Muscle layer of duodenum (tissue), 2 donors: ENCODE results near the gene FBXO40.
A peak's percentile ranks its signal among the peaks of the same experiment; 100 is the strongest.

ENCODE experiments used
- H3K27ac ChIP-seq: one replicate; pipeline ENCODE4 v1.7.0; 2013; ENCODE audit warnings: mild to moderate bottlenecking, low read length
- H3K27me3 ChIP-seq: one replicate; pipeline ENCODE4 v1.7.0; 2013; ENCODE audit warnings: low read depth, mild to moderate bottlenecking, control low read depth, low read length
- H3K36me3 ChIP-seq, 2 donors: one replicate each; pipeline ENCODE4 v1.7.0; 2013; ENCODE audit warnings: low read length in 2 of 2, control low read depth in 1 of 2, mild to moderate bottlenecking in 1 of 2; ENCODE audit not compliant: insufficient read depth in 2 of 2, control insufficient read depth in 1 of 2
- H3K4me1 ChIP-seq, 2 donors: one replicate each; pipeline ENCODE4 v1.7.0; 2013; ENCODE audit warnings: low read length in 2 of 2, mild to moderate bottlenecking in 2 of 2, control low read depth in 1 of 2, moderate library complexity in 1 of 2; ENCODE audit not compliant: insufficient read depth in 2 of 2, control insufficient read depth in 1 of 2
- H3K4me3 ChIP-seq, 2 donors: one replicate each; pipeline ENCODE4 v1.7.0; 2013; ENCODE audit warnings: low read length in 2 of 2, low read depth in 1 of 2, mild to moderate bottlenecking in 1 of 2
- H3K9me3 ChIP-seq, 2 donors: one replicate each; pipeline ENCODE4 v1.7.0; 2013; ENCODE audit warnings: low read length in 2 of 2, control low read depth in 1 of 2, mild to moderate bottlenecking in 1 of 2; ENCODE audit not compliant: control insufficient read depth in 1 of 2
- donor health status: healthy.

The FBXO40 gene, protein sequence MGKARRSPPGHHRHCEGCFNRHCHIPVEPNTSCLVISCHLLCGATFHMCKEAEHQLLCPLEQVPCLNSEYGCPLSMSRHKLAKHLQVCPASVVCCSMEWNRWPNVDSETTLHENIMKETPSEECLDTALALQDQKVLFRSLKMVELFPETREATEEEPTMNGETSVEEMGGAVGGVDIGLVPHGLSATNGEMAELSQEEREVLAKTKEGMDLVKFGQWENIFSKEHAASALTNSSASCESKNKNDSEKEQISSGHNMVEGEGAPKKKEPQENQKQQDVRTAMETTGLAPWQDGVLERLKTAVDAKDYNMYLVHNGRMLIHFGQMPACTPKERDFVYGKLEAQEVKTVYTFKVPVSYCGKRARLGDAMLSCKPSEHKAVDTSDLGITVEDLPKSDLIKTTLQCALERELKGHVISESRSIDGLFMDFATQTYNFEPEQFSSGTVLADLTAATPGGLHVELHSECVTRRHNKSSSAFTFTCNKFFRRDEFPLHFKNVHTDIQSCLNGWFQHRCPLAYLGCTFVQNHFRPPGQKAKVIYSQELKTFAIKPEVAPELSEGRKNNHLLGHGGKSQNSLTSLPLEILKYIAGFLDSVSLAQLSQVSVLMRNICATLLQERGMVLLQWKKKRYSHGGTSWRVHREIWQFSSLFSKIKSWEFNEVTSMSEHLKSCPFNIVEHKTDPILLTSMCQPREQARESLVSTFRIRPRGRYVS

DNA sequence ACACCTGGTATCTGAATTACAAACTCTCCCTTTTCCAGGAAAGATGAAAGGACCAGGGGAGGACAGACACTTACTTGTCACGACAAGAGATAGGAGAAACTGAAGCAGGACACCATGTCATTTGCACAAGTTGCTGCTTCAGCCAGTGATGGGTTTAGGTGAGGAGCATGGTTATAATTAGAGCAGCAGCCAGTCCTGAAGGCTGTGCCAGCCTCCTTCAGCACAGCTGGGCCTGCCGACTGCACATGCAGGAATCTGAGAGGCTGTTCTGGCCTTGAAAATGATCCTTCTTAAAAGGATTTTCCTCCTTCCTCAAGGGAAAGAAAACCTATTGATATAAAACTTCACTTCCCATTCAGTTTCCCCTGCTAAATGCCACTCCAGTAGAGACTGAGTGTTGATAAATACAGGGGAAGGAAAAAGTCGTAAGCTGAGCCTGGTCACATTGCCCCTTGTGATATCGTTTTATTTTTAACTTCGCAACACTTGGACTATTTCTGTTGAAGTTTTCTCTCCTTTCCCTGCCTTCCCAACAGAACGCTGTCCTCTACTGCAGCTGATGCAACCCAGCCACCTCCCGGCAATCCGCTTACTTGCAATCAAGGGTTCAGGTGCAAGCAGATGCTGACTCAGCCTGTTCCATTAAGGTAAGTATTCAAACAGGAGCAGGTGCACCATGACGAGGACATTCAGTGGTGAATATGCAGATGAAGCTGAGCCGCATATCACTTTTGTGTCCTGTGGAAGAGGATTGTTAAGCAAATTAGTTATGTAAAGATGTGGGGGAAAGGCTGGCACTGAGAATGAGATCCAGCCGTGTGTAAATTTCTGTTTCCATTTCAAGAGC lies at the start of gene FBXO40:
Gene FBXO40, plus strand, starts transcription at position 524 of the 847 bp plus-strand sequence. CDS start 27,197 bp downstream, outside the sequence.
- H3K36me3 ChIP-seq, result no peaks in the 10 kb centered on the region
- H3K4me3 ChIP-seq, result no peak within 1 kb of the TSS
- no peaks in the 10 kb centered on the region for H3K4me1 ChIP-seq
- H3K9me3 ChIP-seq, result no peaks in the 10 kb centered on the region
- H3K27me3 ChIP-seq, result no peaks in the 10 kb centered on the region
- H3K27ac ChIP-seq, result no peak within 1 kb of the TSS

DNA sequence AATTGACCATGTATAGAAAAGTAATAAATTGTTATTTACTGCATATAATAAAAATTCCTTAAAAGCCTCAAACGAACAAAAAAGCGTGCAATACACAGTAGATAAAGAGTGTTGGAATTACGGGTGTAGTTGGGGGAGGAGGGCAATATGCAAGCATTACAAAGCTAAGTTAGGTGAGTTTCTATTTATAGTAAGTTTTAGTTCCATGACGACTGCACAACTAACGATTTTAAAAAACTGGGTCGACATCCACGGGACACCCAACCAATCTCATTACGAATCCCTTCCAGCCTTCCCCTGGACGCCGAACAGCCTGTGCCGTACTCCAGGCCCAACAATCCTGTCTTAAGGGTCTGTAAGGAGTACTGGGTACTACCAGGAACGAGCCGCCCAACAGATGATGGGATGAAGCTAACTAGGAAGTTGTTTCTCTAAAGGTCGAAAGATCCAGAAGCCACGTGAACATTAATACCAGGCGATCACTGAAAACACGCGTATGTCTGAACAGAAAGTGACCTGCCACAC lies 48.1 kb upstream of the FBXO40 start:
- H3K9me3 ChIP-seq, result no peaks in the 10 kb centered on the region
- H3K4me3 ChIP-seq, result peak overlapping the region; percentile 77 to 95
- no peak overlapping the region for H3K27ac ChIP-seq
- H3K36me3 ChIP-seq, result no peaks in the 10 kb centered on the region
- no peaks in the 10 kb centered on the region for H3K27me3 ChIP-seq
- H3K4me1 ChIP-seq, result peaks cover 0 to 8% of the 10 kb centered on the region in 2 donors

DNA sequence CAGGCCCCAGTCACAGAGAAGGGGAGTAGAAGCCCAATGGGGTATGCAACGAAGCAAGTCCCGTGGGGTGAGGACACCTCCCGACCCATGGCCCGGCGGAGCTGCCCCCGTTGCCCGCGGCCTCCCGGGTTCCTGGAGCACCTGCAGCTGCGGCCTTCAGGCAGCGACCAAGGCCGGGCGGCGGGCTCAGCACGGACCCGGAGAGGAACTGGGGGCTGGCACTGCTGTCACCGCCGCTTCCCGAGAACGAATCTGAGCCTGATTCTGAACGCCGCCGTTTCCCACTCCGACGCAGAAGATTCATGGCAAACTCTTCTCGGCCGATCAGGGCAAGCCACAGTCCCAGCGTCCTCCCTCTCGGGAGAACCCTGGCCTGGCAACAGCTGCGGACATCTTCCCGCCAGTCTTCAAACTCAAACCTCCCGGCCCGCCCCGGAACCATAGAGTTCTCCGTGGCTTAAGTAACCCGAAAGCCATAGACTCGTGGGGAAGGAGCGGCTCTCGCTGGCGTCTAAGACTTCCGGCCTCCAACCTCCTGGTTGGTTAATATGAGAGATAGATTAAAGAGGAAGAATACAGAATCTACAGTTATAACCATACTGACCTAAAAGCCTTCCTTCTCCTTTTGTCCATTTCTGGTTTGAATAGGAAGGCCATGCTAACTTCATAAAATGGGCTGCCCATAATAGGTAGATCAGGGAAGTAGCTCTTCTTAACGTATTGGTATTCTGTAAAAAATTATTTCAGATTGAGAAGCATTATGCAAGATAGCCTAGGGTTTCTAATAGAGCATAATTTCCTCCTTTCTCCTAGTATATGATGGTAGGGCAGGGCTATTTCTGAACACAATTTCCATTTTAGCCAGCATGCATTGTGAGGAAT lies 47.4 kb upstream of the FBXO40 start, which contains the start of gene POLQ:
Gene POLQ, minus strand, starts transcription at position 415 of the 882 bp plus-strand sequence. Its CDS starts 111 bp downstream, at position 304.
- Histone ChIP-seq H3K36me3 (no peaks in the 10 kb centered on the region), H3K4me1 (peaks cover 0 to 8% of the 10 kb centered on the region in 2 donors), H3K9me3 (no peaks in the 10 kb centered on the region), H3K27me3 (no peaks in the 10 kb centered on the region), H3K4me3 (peak within 1 kb of the TSS; percentile 77 to 95), H3K27ac (peak within 1 kb of the TSS; percentile 90)

DNA sequence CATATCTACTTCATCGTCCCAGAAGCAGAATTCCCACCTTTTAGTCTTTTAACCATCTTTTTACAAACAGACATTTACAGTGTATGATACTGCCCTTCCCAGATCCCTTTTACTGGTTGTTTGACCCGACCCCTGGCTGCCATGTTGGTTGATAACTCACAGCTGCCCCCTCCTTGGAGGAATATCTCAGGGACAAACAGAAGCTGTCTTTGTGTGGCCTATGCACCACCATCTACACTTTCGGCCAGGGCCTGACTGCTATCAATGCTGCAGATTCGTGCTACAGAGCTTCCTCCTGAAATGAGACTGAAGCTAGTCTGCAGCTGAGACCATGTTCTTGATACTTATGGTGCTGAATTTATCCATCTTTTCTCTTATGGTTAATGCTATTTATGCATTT lies 40.8 kb upstream of the FBXO40 start:
- Histone ChIP-seq H3K4me3 (peak overlapping the region in 1 of 2 donors; percentile 21), H3K9me3 (no peaks in the 10 kb centered on the region), H3K4me1 (peaks cover 0 to 4% of the 10 kb centered on the region in 2 donors), H3K27ac (no peak overlapping the region), H3K36me3 (no peaks in the 10 kb centered on the region), H3K27me3 (no peaks in the 10 kb centered on the region)

DNA sequence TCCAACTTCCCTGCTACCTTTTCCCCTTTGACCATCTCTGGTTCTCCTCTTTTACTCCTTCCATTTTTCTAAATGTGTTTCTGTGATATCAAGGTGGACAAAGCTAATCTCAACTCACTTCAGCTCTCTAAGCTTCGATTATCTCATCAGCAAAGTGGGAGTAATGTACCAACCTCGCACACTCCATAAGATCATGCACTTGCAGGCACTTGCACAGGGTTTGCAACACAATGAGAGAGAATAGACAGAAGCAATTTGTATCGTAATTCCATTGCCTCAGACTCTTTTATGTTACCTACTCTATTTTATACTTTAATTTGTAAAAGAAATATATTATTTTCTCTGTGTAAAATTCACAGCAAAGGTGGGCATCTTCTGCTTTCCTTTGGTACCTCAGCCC lies 40.4 kb upstream of the FBXO40 start:
- Histone ChIP-seq H3K27me3 (no peaks in the 10 kb centered on the region), H3K36me3 (no peaks in the 10 kb centered on the region), H3K4me3 (peak overlapping the region in 1 of 2 donors; percentile 21), H3K4me1 (peaks cover 0 to 4% of the 10 kb centered on the region in 2 donors), H3K9me3 (no peaks in the 10 kb centered on the region), H3K27ac (no peak overlapping the region)

DNA sequence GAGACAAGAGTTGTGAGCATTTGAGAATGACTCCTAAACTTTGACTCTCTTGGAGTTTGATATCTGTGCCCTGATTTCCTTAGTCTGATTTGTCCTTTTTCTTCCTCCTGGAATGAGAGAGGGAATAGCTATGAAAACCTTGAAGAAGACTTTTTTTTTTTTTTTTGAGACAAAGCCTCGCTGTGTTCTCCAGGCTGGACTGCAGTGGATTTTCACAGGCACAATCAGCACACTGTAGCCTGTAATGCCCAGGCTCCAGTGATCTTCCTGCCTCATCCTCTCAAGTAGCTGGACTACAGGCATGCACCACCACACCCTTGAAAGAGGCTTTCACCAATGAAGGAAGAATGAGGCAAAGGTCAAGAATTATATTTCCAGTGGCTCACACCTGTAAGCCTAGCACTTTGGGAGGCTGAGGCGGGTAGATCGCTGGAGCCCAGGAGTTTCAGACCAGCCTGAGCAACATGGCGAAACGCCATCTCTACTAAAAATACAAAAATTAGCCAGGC lies 35.7 kb upstream of the FBXO40 start:
- H3K36me3 ChIP-seq, result no peaks in the 10 kb centered on the region
- no peaks in the 10 kb centered on the region for H3K9me3 ChIP-seq
- no peak overlapping the region for H3K4me3 ChIP-seq
- no peaks in the 10 kb centered on the region for H3K27me3 ChIP-seq
- H3K27ac ChIP-seq, result no peak overlapping the region
- peaks cover 0 to 2% of the 10 kb centered on the region in 2 donors for H3K4me1 ChIP-seq

DNA sequence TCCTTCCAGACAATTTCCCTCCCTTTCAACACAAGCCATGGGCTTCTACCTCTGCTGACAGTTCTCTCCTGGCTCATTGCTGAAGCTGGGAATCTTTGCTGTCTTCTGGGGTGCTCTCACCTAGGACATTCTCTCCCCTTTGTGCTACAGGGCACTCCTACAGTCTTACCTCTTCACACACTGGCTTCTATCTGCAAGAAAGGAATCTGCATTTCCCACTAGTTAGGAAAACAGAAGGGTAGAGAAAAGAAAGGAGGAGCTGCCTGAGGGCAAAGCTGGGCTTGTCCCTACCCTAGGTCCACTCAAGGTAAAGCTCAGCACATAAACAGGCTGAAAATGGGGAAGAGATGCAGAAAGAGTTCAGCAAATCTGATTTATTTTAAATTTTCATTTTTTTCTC lies 31.0 kb upstream of the FBXO40 start:
- Histone ChIP-seq H3K36me3 (no peaks in the 10 kb centered on the region), H3K4me3 (no peak overlapping the region), H3K9me3 (no peaks in the 10 kb centered on the region), H3K27me3 (no peaks in the 10 kb centered on the region), H3K27ac (no peak overlapping the region), H3K4me1 (no peaks in the 10 kb centered on the region)

DNA sequence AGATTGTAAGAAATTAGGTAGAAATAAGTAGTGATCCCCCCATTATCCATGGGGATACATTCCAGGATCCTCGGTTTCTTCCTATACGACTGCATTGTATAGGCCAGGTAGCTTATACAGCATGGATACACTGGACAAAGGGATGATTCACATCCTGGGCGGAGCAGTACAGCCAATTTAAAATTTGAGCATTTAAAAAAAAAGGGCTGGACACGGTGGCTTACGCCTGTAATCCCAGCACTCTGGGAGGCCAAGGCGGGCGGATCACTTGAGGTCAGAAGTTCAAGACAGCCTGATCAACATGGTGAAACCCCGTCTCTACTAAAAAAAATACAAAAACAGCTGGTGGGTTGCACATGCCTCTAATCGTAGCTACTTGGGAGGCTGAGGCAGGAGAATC lies 26.4 kb upstream of the FBXO40 start:
- Histone ChIP-seq H3K4me3 (no peak overlapping the region), H3K36me3 (no peaks in the 10 kb centered on the region), H3K4me1 (no peaks in the 10 kb centered on the region), H3K9me3 (no peaks in the 10 kb centered on the region), H3K27me3 (no peaks in the 10 kb centered on the region), H3K27ac (no peak overlapping the region)

DNA sequence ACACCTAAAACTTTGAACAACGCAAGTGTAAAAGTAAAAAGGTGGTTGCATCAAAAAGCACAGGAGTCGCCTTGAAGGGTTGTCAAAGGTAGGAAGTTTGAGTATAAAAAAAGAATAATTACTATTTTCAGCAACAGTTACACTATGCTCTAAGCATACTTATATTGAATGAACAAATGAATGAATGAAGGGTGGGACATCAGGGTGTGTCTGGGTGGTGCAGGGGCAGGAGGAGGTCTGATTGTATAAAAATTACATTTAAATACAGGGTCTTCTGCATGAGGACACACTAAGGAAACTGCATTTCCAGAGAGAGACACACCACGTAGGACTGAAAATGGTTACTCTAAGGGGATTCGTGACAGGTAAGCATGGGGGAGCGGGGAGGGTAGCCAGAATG lies 25.5 kb upstream of the FBXO40 start, which contains the start of gene ARGFX:
Gene ARGFX, plus strand, starts transcription at position 301 of the 400 bp plus-strand sequence. CDS start 2,765 bp downstream, outside the sequence.
- no peaks in the 10 kb centered on the region for H3K9me3 ChIP-seq
- H3K36me3 ChIP-seq, result no peaks in the 10 kb centered on the region
- no peak within 1 kb of the TSS for H3K27ac ChIP-seq
- no peak within 1 kb of the TSS for H3K4me3 ChIP-seq
- no peaks in the 10 kb centered on the region for H3K4me1 ChIP-seq
- no peaks in the 10 kb centered on the region for H3K27me3 ChIP-seq

DNA sequence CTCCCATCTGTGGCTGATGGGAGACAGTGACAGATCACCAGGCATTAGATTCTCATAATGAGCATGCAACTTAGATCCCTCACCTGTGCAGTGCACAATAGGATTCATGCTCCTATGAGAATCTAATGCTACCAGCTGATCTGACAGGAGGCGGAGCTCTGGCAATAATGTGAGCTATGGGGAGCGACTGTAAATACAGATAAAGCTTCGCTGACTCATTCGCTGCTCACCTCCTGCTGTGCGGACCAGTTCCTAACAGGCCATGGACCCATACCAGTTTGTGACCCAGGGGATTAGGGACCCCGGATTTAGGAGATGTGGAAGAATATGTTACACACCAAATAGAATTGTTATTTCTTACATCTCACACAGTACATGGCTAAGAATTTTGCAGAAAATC lies 18.7 kb upstream of the FBXO40 start:
- no peaks in the 10 kb centered on the region for H3K36me3 ChIP-seq

More for the DNA sequence above, 18.7 kb upstream of the FBXO40 start:
- H3K4me1 ChIP-seq, result no peaks in the 10 kb centered on the region
- H3K9me3 ChIP-seq, result no peaks in the 10 kb centered on the region
- H3K4me3 ChIP-seq, result no peak overlapping the region
- no peak overlapping the region for H3K27ac ChIP-seq
- no peaks in the 10 kb centered on the region for H3K27me3 ChIP-seq
